DOHH2 (cell line): ENCODE measurements around the gene NRXN3.

Experiments
- EZH2phosphoT487 ChIP-seq: fragments of 200-600 bp; sonication (generic); IDR thresholded peaks from 2 replicates; pipeline ENCODE4 v1.6.1; 2017; ENCODE audit warnings: borderline replicate concordance, mild to moderate bottlenecking, antibody characterized with exemption, low read length, moderate library complexity, mixed read lengths
- TF ChIP-seq, protein P1 (sequence below): fragments of 200-600 bp; sonication (generic); IDR thresholded peaks from one replicate; pipeline ENCODE4 v1.5.1; 2014; ENCODE audit warnings: antibody characterized with exemption, mild to moderate bottlenecking, low read depth, low read length; ENCODE audit not compliant: poor library complexity, severe bottlenecking

DNA sequence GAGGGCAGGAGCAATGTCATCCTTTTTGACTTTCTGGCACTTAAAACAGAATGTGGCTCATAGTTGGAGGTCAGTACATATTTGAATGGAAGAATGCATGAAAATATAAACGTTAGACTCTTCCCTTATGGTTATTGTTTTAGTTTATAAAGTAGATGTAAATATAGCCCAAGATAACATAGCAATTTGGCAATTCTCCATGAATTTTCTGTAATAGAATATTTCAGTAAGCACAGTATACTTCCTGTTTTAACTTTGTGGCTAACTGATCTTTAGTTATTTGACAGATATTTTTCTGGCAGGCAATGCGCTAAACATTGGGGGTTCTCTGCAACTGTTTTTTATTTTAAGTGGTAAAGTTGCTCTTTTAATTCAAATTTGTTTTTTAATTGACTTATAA, 763.0 kb downstream of the NRXN3 start:
- TF ChIP-seq EZH2phosphoT487 = no peak
- TF ChIP-seq, protein P1, sequence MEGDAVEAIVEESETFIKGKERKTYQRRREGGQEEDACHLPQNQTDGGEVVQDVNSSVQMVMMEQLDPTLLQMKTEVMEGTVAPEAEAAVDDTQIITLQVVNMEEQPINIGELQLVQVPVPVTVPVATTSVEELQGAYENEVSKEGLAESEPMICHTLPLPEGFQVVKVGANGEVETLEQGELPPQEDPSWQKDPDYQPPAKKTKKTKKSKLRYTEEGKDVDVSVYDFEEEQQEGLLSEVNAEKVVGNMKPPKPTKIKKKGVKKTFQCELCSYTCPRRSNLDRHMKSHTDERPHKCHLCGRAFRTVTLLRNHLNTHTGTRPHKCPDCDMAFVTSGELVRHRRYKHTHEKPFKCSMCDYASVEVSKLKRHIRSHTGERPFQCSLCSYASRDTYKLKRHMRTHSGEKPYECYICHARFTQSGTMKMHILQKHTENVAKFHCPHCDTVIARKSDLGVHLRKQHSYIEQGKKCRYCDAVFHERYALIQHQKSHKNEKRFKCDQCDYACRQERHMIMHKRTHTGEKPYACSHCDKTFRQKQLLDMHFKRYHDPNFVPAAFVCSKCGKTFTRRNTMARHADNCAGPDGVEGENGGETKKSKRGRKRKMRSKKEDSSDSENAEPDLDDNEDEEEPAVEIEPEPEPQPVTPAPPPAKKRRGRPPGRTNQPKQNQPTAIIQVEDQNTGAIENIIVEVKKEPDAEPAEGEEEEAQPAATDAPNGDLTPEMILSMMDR = no peak
